SK-N-SH (cell line): Measurements from ENCODE around the gene ZDHHC7.

Experiments used
- CTCF ChIP-seq: fragments of 200-600 bp; sonication (generic); IDR thresholded peaks from 2 replicates; pipeline ENCODE4 v1.6.1; 2017; ENCODE audit warnings: antibody characterized with exemption, mild to moderate bottlenecking, moderate library complexity
- ELF1 ChIP-seq: IDR thresholded peaks from 2 replicates; pipeline ENCODE4 v1.4.0; 2012
- EP300 ChIP-seq, 2 experiments: IDR thresholded peaks; 2 replicates each; pipeline versions ENCODE4 v1.4.0 to v1.6.1; 2012; ENCODE audit warnings: borderline replicate concordance in 1 of 2, low read depth in 1 of 2, low read length in 1 of 2
- JUND ChIP-seq: IDR thresholded peaks from 2 replicates; pipeline ENCODE4 v1.4.0; 2012
- MXI1 ChIP-seq: IDR thresholded peaks from 2 replicates; pipeline ENCODE4 v1.6.1; 2012; ENCODE audit warnings: mild to moderate bottlenecking, low read depth, low read length, improper control_type of control experiment
- POLR2AphosphoS5 ChIP-seq: IDR thresholded peaks from 2 replicates; pipeline ENCODE4 v1.6.1; 2012; ENCODE audit warnings: low read depth, low read length
- REST ChIP-seq: IDR thresholded peaks from 2 replicates; pipeline ENCODE4 v1.6.1; 2012; ENCODE audit warnings: mild to moderate bottlenecking, low read depth, low read length, moderate library complexity
- RFX5 ChIP-seq: IDR thresholded peaks from 2 replicates; pipeline ENCODE4 v1.6.1; 2012; ENCODE audit warnings: mild to moderate bottlenecking, improper control_type of control experiment, low read length
- SIN3A ChIP-seq: IDR thresholded peaks from 2 replicates; pipeline ENCODE4 v1.6.1; 2012; ENCODE audit warnings: low read depth, mild to moderate bottlenecking, low read length, moderate library complexity, borderline replicate concordance
- SMC3 ChIP-seq: IDR thresholded peaks from 2 replicates; pipeline ENCODE4 v1.6.1; 2012; ENCODE audit warnings: low read depth, low read length, improper control_type of control experiment
- TAF1 ChIP-seq: IDR thresholded peaks from 2 replicates; pipeline ENCODE4 v1.6.1; 2012; ENCODE audit warnings: low read depth, mild to moderate bottlenecking, low read length, moderate library complexity, borderline replicate concordance
- YY1 ChIP-seq: IDR thresholded peaks from 2 replicates; pipeline ENCODE4 v1.4.0; 2012; ENCODE audit warnings: low read depth, mild to moderate bottlenecking
- ZBTB33 ChIP-seq: IDR thresholded peaks from 2 replicates; pipeline ENCODE4 v1.4.0; 2012; ENCODE audit warnings: low read depth, borderline replicate concordance
- TF ChIP-seq, protein P1 (sequence below): IDR thresholded peaks from 2 replicates; pipeline ENCODE4 v1.4.0; 2012; ENCODE audit warnings: low read depth

GRCh38 chr16:84982434-84982833, 28.9 kb downstream of the ZDHHC7 start:
- TF ChIP-seq CTCF, result no peak
- TF ChIP-seq REST, result no peak
- TF ChIP-seq TAF1, result no peak
- TF ChIP-seq SIN3A, result no peak
- TF ChIP-seq, protein P1, sequence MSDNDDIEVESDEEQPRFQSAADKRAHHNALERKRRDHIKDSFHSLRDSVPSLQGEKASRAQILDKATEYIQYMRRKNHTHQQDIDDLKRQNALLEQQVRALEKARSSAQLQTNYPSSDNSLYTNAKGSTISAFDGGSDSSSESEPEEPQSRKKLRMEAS, result no peak
- no peak for TF ChIP-seq ZBTB33
- TF ChIP-seq SMC3, result no peak
- TF ChIP-seq YY1, result no peak
- no peak for TF ChIP-seq MXI1
- no peak for TF ChIP-seq EP300 (IDR thresholded peaks at IDR 0.05; ENCODE audit: borderline replicate concordance in 1 of 2, low read depth in 1 of 2, low read length in 1 of 2)
- no peak for TF ChIP-seq JUND
- TF ChIP-seq POLR2AphosphoS5, result no peak
- TF ChIP-seq ELF1, result no peak
- no peak for TF ChIP-seq RFX5
